Muscle layer of duodenum (tissue), 2 donors: ENCODE results near the gene ADRB1.

Experiments
- H3K27ac ChIP-seq: one replicate; pipeline ENCODE4 v1.7.0; 2013; ENCODE audit warnings: mild to moderate bottlenecking, low read length
- H3K27me3 ChIP-seq: one replicate; pipeline ENCODE4 v1.7.0; 2013; ENCODE audit warnings: low read depth, mild to moderate bottlenecking, control low read depth, low read length
- H3K36me3 ChIP-seq, 2 donors: one replicate each; pipeline ENCODE4 v1.7.0; 2013; ENCODE audit warnings: low read length in 2 of 2, control low read depth in 1 of 2, mild to moderate bottlenecking in 1 of 2; ENCODE audit not compliant: insufficient read depth in 2 of 2, control insufficient read depth in 1 of 2
- H3K4me1 ChIP-seq, 2 donors: one replicate each; pipeline ENCODE4 v1.7.0; 2013; ENCODE audit warnings: low read length in 2 of 2, mild to moderate bottlenecking in 2 of 2, control low read depth in 1 of 2, moderate library complexity in 1 of 2; ENCODE audit not compliant: insufficient read depth in 2 of 2, control insufficient read depth in 1 of 2
- H3K4me3 ChIP-seq, 2 donors: one replicate each; pipeline ENCODE4 v1.7.0; 2013; ENCODE audit warnings: low read length in 2 of 2, low read depth in 1 of 2, mild to moderate bottlenecking in 1 of 2
- H3K9me3 ChIP-seq, 2 donors: one replicate each; pipeline ENCODE4 v1.7.0; 2013; ENCODE audit warnings: low read length in 2 of 2, control low read depth in 1 of 2, mild to moderate bottlenecking in 1 of 2; ENCODE audit not compliant: control insufficient read depth in 1 of 2
- donor health status: healthy.

ADRB1 gene

DNA sequence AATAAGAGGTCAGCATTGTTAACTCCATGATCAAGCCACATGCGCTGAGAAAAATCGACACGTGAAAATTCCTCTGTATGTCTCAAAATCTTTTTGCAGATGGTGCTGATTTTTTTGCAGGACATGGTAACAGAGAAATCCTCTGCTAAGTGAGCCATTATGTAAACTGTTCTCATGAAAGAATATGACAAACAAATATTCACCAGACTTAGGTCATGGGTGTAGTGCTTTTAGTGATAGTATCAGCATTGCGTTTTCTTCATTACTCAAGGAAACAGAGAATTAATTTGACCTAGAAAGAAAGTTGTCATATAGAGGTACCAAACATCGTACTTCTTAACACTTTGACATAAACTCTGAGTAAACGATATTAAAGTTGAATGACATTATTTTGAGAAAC is 34.7 kb downstream of the ADRB1 start:
- no peaks in the 10 kb centered on the region for H3K27me3 ChIP-seq
- H3K4me3 ChIP-seq = no peak overlapping the region
- H3K9me3 ChIP-seq = no peaks in the 10 kb centered on the region
- H3K4me1 ChIP-seq = no peaks in the 10 kb centered on the region
- no peak overlapping the region for H3K27ac ChIP-seq
- H3K36me3 ChIP-seq = no peaks in the 10 kb centered on the region

- Histone ChIP-seq H3K36me3 (no peaks in the 10 kb centered on the region), H3K9me3 (no peaks in the 10 kb centered on the region), H3K27me3 (no peaks in the 10 kb centered on the region), H3K4me1 (no peaks in the 10 kb centered on the region), H3K4me3 (no peak overlapping the region), H3K27ac (no peak overlapping the region)
Observed at GRCh38 chr10:114079421-114079820, 35.8 kb downstream of the ADRB1 start.

- no peaks in the 10 kb centered on the region for H3K27me3 ChIP-seq
- H3K9me3 ChIP-seq = no peaks in the 10 kb centered on the region
- no peaks in the 10 kb centered on the region for H3K36me3 ChIP-seq
- H3K27ac ChIP-seq = no peak overlapping the region
- no peaks in the 10 kb centered on the region for H3K4me1 ChIP-seq
- peak overlapping the region in 1 of 2 donors; percentile 12 for H3K4me3 ChIP-seq
Observed at GRCh38 chr10:114081911-114082583, 38.4 kb downstream of the ADRB1 start.

DNA sequence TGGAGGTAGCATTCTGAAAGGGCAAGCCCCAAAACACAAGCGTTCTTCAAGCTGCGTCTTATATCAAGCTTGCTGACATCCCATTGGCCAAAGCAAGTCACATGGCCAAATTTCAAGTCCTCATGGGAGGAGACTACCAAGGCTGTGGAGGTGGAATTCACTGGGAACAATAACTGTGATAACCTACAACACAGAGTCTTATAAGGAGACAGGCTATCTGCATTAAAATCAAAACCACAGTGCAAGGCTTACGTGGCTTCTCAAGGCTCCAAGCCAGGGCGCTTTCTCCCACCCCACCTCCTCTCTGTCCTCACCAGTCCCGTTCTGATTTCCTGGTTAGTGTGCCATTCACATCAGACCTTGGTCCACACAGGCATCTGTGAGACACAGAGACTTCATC is 39.4 kb downstream of the ADRB1 start:
- H3K36me3 ChIP-seq = no peaks in the 10 kb centered on the region
- H3K4me3 ChIP-seq = no peak overlapping the region
- no peaks in the 10 kb centered on the region for H3K27me3 ChIP-seq
- no peak overlapping the region for H3K27ac ChIP-seq
- H3K4me1 ChIP-seq = no peaks in the 10 kb centered on the region
- no peaks in the 10 kb centered on the region for H3K9me3 ChIP-seq

DNA sequence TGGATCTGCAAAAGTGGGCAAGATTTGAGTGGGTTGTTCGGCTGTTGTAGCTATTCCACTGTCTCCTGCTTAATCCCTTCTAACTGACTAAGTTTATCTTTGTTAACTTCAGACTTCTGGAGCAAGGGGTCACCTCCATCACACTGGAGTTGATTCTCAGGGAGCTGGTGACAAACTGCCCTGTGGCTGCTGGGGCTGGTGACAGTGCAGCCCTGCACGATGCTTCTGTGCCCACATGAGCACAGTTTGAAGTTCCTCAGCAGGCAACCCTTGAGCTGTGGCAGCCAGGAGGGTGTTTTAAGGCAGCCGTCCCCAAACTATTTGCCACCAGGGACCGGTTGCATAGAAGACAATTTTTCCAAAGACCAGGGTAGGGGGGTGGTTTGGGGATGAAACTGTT is 40.5 kb downstream of the ADRB1 start:
- Histone ChIP-seq H3K4me3 (no peak overlapping the region), H3K9me3 (no peaks in the 10 kb centered on the region), H3K36me3 (no peaks in the 10 kb centered on the region), H3K27ac (no peak overlapping the region), H3K4me1 (no peaks in the 10 kb centered on the region), H3K27me3 (no peaks in the 10 kb centered on the region)

DNA sequence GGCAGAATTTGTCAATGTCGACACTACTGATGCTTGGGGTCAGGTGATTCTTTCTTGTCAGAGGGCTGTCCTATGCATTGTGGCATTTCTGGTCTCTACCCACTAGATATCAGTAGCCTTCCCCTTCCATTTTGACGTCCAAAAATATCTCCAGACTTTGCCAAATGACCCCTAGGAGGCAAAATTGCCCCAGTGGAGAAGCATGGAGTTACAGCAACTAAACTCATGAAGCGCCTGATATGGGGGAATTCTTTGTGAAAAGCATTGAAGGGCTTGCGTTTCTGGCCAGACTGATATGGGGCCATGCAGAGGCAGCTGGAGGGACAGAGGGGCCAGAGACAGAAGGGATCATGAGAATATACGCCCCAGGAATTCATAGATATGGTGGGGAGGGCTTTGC is 43.6 kb downstream of the ADRB1 start:
- H3K4me3 ChIP-seq = no peak overlapping the region
- H3K9me3 ChIP-seq = no peaks in the 10 kb centered on the region
- no peaks in the 10 kb centered on the region for H3K27me3 ChIP-seq
- H3K36me3 ChIP-seq = no peaks in the 10 kb centered on the region
- H3K4me1 ChIP-seq = no peaks in the 10 kb centered on the region
- no peak overlapping the region for H3K27ac ChIP-seq

GRCh38 chr10:114087655-114088054 is 44.0 kb downstream of the ADRB1 start:
- Histone ChIP-seq H3K36me3 (no peaks in the 10 kb centered on the region), H3K4me3 (no peak overlapping the region), H3K9me3 (no peaks in the 10 kb centered on the region), H3K27me3 (no peaks in the 10 kb centered on the region), H3K27ac (no peak overlapping the region), H3K4me1 (no peaks in the 10 kb centered on the region)

GRCh38 chr10:114094795-114095194 is 51.1 kb downstream of the ADRB1 start:
- Histone ChIP-seq H3K9me3 (no peaks in the 10 kb centered on the region), H3K27ac (no peak overlapping the region), H3K36me3 (no peaks in the 10 kb centered on the region), H3K4me3 (no peak overlapping the region), H3K27me3 (no peaks in the 10 kb centered on the region), H3K4me1 (no peaks in the 10 kb centered on the region)

DNA sequence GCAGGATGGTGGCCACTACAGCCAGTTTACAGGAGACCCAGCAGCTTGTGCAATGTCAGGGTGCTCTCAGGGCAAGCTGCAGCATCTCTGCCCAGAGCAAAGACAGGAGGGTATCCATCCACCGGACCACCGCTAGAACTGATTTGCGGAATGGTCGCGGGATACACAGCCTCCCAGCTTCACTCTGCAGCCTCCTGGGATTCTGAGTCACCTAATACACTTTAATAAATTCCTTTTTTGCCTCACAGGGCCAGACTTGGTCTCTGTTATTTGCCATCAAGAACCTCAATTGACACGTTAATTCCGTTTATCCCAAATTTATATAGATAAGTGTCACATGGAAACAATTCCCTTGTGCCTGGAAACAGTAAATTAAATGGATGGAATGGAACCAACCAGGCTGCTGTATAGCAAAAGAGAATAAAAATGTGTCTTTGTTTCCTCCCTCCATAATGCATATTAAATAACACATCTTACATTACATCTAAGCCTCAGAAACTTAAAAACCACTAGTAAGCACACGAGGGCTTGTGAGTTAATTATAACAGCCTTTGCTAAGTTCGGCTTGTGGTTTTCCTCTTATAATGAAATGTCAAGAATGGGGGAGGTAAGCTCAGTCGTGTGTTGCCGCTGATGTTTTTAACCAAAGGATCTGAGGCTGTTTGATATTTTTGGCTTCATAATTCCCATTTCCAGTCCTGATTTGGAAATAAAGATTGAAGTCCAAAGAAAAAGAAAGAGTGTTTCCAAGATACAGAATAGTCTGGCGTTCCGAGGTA is 52.1 kb downstream of the ADRB1 start:
- no peaks in the 10 kb centered on the region for H3K4me1 ChIP-seq
- no peak overlapping the region for H3K27ac ChIP-seq
- no peaks in the 10 kb centered on the region for H3K9me3 ChIP-seq
- H3K4me3 ChIP-seq = no peak overlapping the region
- no peaks in the 10 kb centered on the region for H3K36me3 ChIP-seq
- peaks cover 7% of the 10 kb centered on the region for H3K27me3 ChIP-seq
